Heart left ventricle (tissue), 16 donors: ENCODE data around the gene AAK1. TPM values are rescaled to one million over a fixed set of nuclear protein-coding genes. Genes with fewer than 3 reads are reported as not detected.
"Not testable (repeated sequence)": the region's sequence is repeated elsewhere in the genome, so short reads cannot be mapped to it uniquely, and the experiment has no call there.

Experiments used
- ATAC-seq, 4 donors: fragments of 200-7000 bp; cut with Tn5 transposase; one replicate each; pipeline ENCODE4 v1.9.1; 2020 to 2022; ENCODE audit warnings: moderate library complexity in 4 of 4, mild to moderate bottlenecking in 3 of 4, moderate number of reproducible peaks in 1 of 4
- DNase-seq, 5 donors: peaks; one replicate each; pipeline ENCODE4 v3.0.0-alpha.2; 2020
- H3K27ac ChIP-seq, 12 donors: fragments of 200-600 bp; sonication (generic) in 4 of 12; one replicate each; pipeline versions ENCODE4 v1.5.0 to v1.8.0; 2016 to 2022; ENCODE audit warnings: mild to moderate bottlenecking in 2 of 12
- H3K27me3 ChIP-seq, 9 donors: fragments of 200-600 bp; sonication (generic) in 2 of 9; one replicate each; pipeline versions ENCODE4 v1.5.1 to v1.8.0; 2016 to 2022; ENCODE audit warnings: mild to moderate bottlenecking in 3 of 9
- H3K36me3 ChIP-seq, 9 donors: fragments of 200-600 bp; sonication (generic) in 2 of 9; one replicate each; pipeline versions ENCODE4 v1.5.0 to v1.8.0; 2018 to 2022; ENCODE audit warnings: mild to moderate bottlenecking in 2 of 9
- H3K4me1 ChIP-seq, 12 donors: fragments of 200-600 bp; sonication (generic) in 4 of 12; one replicate each; pipeline versions ENCODE4 v1.5.0 to v1.8.0; 2016 to 2022; ENCODE audit warnings: mild to moderate bottlenecking in 3 of 12
- H3K4me3 ChIP-seq, 12 donors: fragments of 200-600 bp; sonication (generic) in 4 of 12; one replicate each; pipeline versions ENCODE4 v1.5.0 to v1.8.0; 2017 to 2022; ENCODE audit warnings: mild to moderate bottlenecking in 9 of 12, moderate library complexity in 4 of 12
- H3K9me3 ChIP-seq, 12 donors: fragments of 200-600 bp; sonication (generic) in 4 of 12; one replicate each; pipeline versions ENCODE4 v1.5.0 to v1.8.0; 2016 to 2022; ENCODE audit warnings: mild to moderate bottlenecking in 1 of 12
- POLR2A ChIP-seq, 2 donors: fragments of 450-650 bp; IDR thresholded peaks; one replicate each; pipeline ENCODE4 v1.6.1; 2017; ENCODE audit warnings: antibody characterized with exemption in 2 of 2, mild to moderate bottlenecking in 2 of 2, moderate library complexity in 2 of 2
- WGBS, 4 donors: extraction: QIAGEN DNeasy Blood & Tissue Kit in 2 of 4; methylation state at CpG; one replicate each; pipeline versions ENCODE4 v1.1.5 to v1.1.7; 2013 to 2018; 5-methylcytosine and 5-hydroxymethylcytosine counted together
- intact Hi-C, 10 donors: fragments of 100-400 bp; cut with DNase I; formaldehyde crosslinking; loops; one replicate each; pipeline versions ENCODE4 v1.11.1 to v1.14.2; 2022
- polyA plus RNA-seq, 2 donors: library from polyadenylated mRNA; stranded (reverse); fragments of 200-250 nt; gene quantifications; one replicate each; pipeline ENCODE4 v1.2.3, GENCODE V29; 2013
- total RNA-seq, 9 donors: library from RNA; depleted of rRNA in 2 of 9; stranded (reverse); fragments of >200 nt in 2 of 9; fragmentation: NEBNext Ultra II Directional in 3 of 9; extraction: Animal tissue kit (Norgen Biotek cat#: 25700) in 3 of 9; gene quantifications; one replicate each; pipeline versions ENCODE4 v1.1.0 to v1.2.4, GENCODE V29; 2016 to 2023
- TF ChIP-seq, protein P1 (sequence below), 12 donors: fragments of 200-600 bp; sonication (generic) in 4 of 12; IDR thresholded peaks; one replicate each; pipeline versions ENCODE4 v1.5.0 to v1.8.0; 2018 to 2022; ENCODE audit warnings: antibody characterized with exemption in 12 of 12, mild to moderate bottlenecking in 5 of 12
- donor health status: ischemic (EF 13 %, LVEDD 7.1; RV severe dilation, severe dysfunction).
- donor health status: healthy with polysubstance abuse.
- donor health status: DM: no; HTN: yes; CAD: no.
- donor health status: DM: no; HTN: no; CAD: no.
- donor health status: ischemic (EF 25% LVEDD 6.9; RV normal size, moderate dysfunction).
- donor health status: ischemic (EF 25% LVEDD 5.7; RV mildly dilated, moderate dysfunction).
- donor health status: healthy.
- donor health status: DM: yes; HTN: yes; CAD: no.
- donor health status: ischemic (EF 35%, LVEDD 5.7; RV mildly dilated, moderate dysfunction).
- donor health status: nonischemic (EF 11% LVEDD 7.7; RV severe dilation, severe dysfunction).
- donor health status: DM: yes; HTN: yes; CAD: no.
- donor health status: PGD.
- donor health status: ischemic (EF 29% LVEDD 5.4; RV normal size, mild dysfunction).
- donor health status: nonischemic (EF 23%, LVEDD 6.1; RV moderate dilation, normal function).

AAK1 gene
- total and polyA plus RNA-seq, 11 donors, result 34.4 to 167 (median 122) TPM

DNA sequence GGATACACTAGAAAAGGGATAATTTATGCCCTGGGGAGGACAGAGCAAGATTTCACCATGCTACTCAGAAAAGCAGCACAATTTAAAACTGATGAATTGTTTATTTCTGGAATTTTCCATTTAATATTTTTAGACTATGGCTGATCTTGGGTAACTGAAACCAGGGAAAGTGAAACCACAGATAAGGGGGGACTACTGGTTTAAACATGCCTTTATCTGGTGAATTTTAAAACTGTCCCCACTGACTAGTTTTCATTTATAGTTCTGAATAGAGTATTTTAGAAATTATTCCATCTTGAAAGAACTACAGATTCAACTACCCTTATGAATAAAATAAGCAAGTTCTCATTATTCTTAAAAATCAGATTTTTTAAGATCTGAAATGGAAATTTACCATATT lies 221.3 kb downstream of the AAK1 start:
- ATAC-seq (no peak), DNase-seq (no peak)
- H3K27ac ChIP-seq, result peak overlapping the region in 2 of 12 donors; percentile 7 to 33
- no peaks in the 10 kb centered on the region for H3K9me3 ChIP-seq
- H3K4me3 ChIP-seq, result no peak overlapping the region
- peaks cover 0 to 15% (median 2%) of the 10 kb centered on the region in 12 donors for H3K4me1 ChIP-seq
- no peaks in the 10 kb centered on the region for H3K27me3 ChIP-seq
- peaks cover 0 to 90% (median 67%) of the 10 kb centered on the region in 9 donors for H3K36me3 ChIP-seq
- TF ChIP-seq POLR2A (IDR thresholded peaks at IDR 0.05), result no peak
- TF ChIP-seq, protein P1, sequence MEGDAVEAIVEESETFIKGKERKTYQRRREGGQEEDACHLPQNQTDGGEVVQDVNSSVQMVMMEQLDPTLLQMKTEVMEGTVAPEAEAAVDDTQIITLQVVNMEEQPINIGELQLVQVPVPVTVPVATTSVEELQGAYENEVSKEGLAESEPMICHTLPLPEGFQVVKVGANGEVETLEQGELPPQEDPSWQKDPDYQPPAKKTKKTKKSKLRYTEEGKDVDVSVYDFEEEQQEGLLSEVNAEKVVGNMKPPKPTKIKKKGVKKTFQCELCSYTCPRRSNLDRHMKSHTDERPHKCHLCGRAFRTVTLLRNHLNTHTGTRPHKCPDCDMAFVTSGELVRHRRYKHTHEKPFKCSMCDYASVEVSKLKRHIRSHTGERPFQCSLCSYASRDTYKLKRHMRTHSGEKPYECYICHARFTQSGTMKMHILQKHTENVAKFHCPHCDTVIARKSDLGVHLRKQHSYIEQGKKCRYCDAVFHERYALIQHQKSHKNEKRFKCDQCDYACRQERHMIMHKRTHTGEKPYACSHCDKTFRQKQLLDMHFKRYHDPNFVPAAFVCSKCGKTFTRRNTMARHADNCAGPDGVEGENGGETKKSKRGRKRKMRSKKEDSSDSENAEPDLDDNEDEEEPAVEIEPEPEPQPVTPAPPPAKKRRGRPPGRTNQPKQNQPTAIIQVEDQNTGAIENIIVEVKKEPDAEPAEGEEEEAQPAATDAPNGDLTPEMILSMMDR (IDR thresholded peaks at IDR 0.05), result no peak
- intact Hi-C loops, result no loop called here

DNA sequence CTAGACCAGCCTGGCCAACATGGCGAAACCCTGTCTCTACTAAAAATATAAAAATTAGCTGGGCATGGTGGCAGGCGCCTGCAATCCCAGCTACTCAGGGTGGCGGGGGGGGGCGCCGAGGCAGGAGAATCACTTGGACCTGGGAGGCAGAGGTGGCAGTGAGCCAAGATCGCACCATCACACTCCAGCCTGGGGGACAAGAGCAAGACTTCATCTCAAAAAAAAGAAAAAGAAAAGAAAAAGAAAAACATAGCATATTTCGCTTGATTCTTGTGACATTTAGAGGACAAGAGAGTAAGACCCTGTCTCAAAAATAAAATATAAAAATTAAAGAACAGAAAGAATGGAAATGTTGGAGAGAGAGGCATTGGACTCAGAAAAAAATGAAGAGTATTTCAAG lies 224.4 kb downstream of the AAK1 start:
- intact Hi-C loops, H3K9me3 ChIP-seq: not testable (repeated sequence)
- peaks cover 0 to 94% (median 78%) of the 10 kb centered on the region in 9 donors for H3K36me3 ChIP-seq

DNA sequence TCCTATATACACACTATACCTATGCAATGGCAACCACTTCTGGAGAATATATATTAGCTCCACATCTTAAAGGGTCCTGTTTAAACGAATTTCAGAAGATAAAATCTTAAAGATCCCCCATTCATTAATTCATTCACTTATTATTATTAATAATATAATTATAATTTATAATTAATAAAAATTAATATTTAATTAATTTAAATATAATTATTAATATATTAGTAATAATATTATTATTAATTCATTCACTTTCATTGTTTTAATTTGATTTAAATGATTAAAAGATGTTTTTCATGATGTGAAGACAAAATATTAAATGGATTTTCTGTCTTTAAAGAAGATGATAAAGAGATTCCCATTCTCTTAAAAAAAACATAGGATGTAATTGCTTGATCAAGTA lies 227.4 kb downstream of the AAK1 start:
- Histone ChIP-seq H3K36me3 (peaks cover 0 to 100% (median 92%) of the 10 kb centered on the region in 9 donors), H3K4me1 (no peaks in the 10 kb centered on the region), H3K27ac (no peak overlapping the region), H3K9me3 (no peaks in the 10 kb centered on the region), H3K4me3 (no peak overlapping the region), H3K27me3 (no peaks in the 10 kb centered on the region)
- TF ChIP-seq, protein P1 (IDR thresholded peaks at IDR 0.05), result no peak
- no peak for TF ChIP-seq POLR2A (IDR thresholded peaks at IDR 0.05)
- DNase-seq (no peak), ATAC-seq (no peak)
- WGBS, 4 donors, result 73 to 81% (median 79%) methylated on average over 1 of the region's 1 CpG
- intact Hi-C loops, result no loop called here

More for the DNA sequence above, 224.4 kb downstream of the AAK1 start:
- not testable (repeated sequence) for DNase-seq, H3K27me3 ChIP-seq, H3K4me1 ChIP-seq, H3K27ac ChIP-seq, ATAC-seq, H3K4me3 ChIP-seq
- 79 to 89% (median 83%) methylated on average over 7 of the region's 7 CpGs for WGBS, 4 donors

Other genes starting within 250 kb of the AAK1 start
- gene NFU1, start 206.3 kb downstream of the AAK1 start, total RNA-seq, result 100 to 1,000 TPM in 6 of 9 donors, 10 to 100 TPM in 3; 76.6 to 144 (median 110) TPM
- gene NFU1, start 206.3 kb downstream of the AAK1 start, polyA plus RNA-seq, result 100 to 1,000 TPM in 1 of 2 donors, 10 to 100 TPM in 1; 61.5 to 156 TPM
- 10 to 100 TPM in 8 of 9 donors, 1 to 10 TPM in 1; 7.3 to 73.5 (median 22.2) TPM for gene ANXA4, start 98.4 kb upstream of the AAK1 start, total RNA-seq
- gene ANXA4, start 98.4 kb upstream of the AAK1 start, polyA plus RNA-seq, result 10 to 100 TPM; 10.3 to 16.5 TPM
- 1 to 10 TPM; 4.4 to 7.2 (median 5.2) TPM for gene GMCL1, start 185.9 kb upstream of the AAK1 start, total RNA-seq
- gene GMCL1, start 185.9 kb upstream of the AAK1 start, polyA plus RNA-seq, result 1 to 10 TPM; 1.8 to 5.0 TPM